Measurements from ENCODE around the gene SMIM17.

Gene SMIM17

DNA sequence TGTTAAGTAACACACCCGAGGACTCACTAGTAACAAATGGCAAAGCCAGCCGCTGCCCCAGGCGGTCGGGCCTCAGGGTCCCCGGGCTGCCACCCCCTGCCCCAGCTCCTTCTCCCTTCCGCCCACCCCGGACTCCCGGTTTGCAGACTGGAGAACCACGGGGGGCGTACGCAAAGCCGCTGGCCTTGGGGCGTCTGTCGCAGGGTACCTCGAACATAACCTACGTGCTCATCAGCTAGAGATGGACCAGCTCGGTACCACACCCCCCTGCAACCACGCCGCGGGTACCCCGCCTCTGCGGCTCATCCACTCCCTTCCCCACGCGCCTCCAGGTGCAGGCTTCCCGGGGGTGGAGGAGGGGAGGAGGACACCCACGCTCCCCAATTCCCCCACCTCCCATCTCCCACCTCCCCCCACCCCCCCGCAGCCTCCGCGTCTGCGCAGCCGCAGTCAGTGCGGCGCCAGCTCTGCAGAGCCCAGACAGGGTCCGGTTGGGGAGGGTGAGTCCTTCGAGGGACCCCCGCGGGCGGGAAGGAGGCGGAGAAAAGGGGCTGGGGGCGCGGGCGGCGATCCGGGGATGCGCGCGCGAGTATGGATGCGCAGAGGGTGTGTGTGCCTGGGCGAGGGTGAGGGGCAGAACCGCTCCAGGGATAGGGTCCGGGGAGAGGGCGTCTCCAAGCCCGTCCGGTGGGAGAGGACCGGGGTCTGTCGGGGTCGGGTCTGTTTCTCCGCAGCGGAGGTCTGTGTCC, at the start of gene SMIM17:
SMIM17 (plus strand) TSS at position 449 of the 749 bp plus-strand sequence. CDS start 2,509 bp downstream, outside the sequence.
- DNase-seq: no peak

DNA sequence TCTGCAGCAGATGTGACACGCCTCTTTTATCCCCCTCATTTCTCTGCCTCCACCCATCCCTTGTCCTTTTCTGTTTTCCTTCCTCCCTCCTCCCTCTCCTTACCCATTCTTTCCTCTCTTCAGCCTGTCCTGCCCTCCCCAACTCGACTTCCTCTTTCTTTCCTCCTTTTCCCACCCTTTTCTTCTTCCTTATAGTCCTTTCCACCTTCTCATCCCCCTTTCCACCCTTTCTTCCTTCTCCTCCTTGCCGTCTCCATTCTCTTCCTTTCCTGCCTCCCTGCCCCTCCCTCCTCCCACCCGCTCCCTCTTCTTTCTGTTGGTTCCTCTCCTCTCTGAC, 48.5 kb upstream of the SMIM17 start:
- no peak for DNase-seq

GRCh38 chr19:56594783-56595547, 48.0 kb upstream of the SMIM17 start, which contains the start of gene ZNF71:
ZNF71 (plus strand) TSS chr19:56595302; CDS start chr19:56601559, 6,257 bp downstream.
- DNase-seq: peak; percentile 76 to 90

DNA sequence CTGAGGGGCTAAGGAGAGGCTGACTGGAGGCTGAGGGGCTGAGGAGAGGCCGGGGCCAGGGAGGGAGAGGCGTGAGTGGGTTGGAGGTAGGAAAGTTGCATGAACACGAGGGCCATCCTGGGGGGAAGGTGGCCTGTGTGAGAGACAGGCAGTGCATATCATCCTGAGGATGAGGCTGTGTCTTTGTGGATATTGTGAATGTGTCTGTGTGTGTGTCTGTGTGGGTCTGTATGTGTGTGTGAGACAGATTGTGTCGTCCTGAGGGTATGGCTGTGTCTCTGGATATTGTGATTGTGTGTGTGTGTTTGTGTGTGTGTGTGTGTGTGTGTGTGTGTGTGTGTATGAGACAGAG, 47.4 kb upstream of the SMIM17 start:
- DNase-seq: no peak

GRCh38 chr19:56596676-56597075, 46.3 kb upstream of the SMIM17 start:
- DNase-seq: no peak

DNA sequence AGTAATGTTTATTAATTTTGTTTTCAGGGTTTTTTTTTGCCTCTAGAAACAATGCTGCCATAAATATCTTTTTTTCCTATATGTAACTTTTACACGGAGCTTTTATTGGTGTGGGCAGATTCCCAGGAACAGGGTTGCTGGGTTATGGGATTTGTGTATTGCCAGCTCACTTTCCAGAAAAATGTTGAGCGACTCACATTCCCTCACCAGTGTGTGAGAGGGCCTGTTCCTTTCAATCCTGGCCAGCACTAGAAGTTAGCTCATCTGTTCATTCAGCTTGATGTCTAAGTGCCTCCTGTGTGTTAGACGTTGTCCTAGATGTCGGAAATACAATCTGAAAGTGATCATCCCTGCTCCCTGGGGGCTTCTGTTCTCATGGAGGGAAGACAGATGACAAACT, 45.3 kb upstream of the SMIM17 start:
- DNase-seq: no peak

GRCh38 chr19:56601375-56601774, 41.6 kb upstream of the SMIM17 start:
- DNase-seq: no peak

DNA sequence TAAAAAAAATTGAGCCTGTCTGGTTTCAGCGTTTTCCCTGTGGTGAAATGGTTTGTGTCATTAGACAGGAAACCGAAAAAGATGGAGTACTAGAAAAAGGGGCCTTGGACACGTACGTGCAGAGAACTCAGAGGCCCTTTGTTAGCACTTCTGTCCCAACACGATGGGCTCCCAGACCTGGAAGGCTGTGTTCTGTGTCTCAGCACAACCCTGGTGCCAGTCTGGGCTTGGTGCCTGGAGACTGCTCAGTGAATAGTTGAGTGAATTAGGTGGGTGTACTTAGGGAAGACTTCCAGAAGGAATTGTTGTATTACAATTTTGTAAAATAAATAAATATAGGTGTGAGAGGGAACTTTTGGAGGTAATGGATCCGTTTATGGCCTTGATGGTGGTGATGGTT, 39.1 kb upstream of the SMIM17 start:
- no peak for DNase-seq

- DNase-seq: no peak
Measured at GRCh38 chr19:56608274-56608964, 34.5 kb upstream of the SMIM17 start.

DNA sequence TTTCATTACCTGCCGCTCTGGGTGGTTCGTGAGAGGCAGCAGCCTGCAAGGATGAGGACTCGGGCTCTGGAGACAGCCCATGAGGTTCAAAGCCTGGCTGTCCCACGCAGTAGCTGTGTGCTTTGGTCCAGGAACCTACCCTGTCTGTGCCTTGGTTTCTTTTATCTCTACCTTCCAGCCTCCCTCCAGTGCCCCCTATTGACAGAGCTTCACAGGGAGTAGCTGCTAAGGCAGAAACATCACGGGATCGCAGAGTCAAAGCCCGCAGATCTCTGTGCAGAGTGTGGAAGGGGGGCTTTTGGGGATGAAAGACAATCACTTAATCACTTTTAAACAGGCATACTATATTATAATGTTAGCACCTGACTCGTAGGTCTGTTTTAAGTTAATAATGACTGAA, 31.7 kb upstream of the SMIM17 start:
- DNase-seq: no peak

DNA sequence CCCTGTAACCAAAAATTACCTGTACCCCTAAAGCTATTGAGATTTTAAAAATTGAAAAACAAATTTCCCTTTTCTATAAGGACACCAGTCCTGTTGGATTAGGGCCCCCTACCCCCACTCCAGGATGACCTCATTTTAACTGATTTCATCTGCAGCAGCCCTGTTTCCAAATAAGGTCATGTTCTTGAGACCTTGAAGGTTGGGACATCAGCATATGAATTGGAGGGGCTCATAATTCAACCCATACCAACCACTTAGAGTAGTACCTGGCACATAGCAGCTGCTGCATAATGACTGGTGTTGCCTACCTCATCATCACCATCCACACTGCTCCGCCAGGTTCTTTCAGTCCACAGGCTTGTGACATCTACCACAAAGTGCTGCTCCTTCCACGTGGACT, 30.2 kb upstream of the SMIM17 start:
- no peak for DNase-seq

DNA sequence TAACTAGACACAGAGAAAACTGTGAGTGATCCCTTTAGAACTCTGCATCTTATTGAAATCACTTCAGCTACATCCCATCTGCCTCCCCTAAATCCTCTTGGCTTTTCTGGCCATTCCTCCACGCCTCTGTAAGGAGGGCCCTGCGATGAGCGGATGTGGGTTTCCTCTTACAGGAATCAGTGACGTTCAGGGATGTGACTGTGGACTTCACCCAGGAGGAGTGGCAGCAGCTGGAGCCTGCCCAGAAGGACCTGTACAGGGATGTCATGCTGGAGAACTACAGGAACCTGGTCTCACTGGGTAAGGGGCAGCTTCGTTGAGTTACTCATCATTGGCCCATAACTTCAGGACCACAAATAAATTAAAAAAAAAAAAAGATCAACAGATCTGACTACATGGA, 29.3 kb upstream of the SMIM17 start:
- no peak for DNase-seq

- no peak for DNase-seq
Measured at GRCh38 chr19:56617531-56617930, 25.4 kb upstream of the SMIM17 start.

- DNase-seq: no peak
Measured at GRCh38 chr19:56619121-56619520, 23.8 kb upstream of the SMIM17 start.

DNA sequence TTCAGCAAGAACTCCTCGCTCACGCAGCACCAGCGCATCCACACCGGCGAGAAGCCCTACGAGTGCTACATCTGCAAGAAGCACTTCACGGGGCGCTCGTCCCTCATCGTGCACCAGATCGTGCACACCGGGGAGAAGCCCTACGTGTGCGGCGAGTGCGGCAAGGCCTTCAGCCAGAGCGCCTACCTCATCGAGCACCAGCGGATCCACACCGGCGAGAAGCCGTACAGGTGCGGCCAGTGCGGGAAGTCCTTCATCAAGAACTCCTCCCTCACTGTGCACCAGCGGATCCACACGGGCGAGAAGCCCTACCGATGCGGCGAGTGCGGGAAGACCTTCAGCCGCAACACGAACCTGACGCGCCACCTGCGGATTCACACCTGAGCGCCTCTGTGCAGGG, 20.6 kb upstream of the SMIM17 start:
- no peak for DNase-seq

- DNase-seq: no peak
Measured at GRCh38 chr19:56623006-56623405, 20.0 kb upstream of the SMIM17 start.

DNA sequence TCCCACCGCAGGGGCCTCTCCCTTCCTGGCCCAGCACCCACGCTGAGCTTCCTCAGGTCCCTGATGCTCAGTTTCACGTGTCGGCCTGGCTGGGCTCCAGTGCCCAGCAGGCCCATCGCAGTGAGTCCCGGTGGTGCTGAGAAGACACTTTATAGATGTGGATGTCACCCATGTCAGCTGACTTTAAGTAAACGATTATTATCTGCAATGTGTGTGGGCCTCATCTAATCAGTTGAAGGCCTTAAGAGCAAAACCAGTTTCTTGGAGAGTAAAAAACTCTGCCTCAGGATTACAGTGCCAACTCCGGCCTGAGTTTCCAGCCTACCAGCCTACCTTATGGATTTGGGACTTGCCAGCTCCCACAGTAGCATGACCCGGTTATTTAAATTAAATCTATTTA, 17.3 kb upstream of the SMIM17 start:
- no peak for DNase-seq

DNA sequence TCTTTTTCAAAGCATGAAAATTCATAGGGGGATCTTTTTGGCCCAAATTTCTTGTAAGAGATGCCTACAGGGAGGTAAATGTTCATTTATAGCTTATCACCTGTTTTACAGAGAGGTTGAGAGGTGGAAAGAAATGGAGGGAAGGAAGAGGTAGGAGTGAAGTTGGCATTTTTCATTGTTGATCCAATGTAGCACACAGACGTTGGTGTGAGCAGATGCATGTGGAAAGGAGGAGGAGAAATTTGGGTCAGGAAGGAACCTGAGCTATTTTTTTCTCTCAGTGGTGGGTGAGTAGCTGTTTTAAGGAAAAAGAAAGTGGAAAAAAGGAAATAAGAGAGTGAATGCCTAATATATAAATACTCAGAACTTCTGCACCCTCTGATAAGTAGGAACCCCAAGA, 9.9 kb upstream of the SMIM17 start:
- no peak for DNase-seq

DNA sequence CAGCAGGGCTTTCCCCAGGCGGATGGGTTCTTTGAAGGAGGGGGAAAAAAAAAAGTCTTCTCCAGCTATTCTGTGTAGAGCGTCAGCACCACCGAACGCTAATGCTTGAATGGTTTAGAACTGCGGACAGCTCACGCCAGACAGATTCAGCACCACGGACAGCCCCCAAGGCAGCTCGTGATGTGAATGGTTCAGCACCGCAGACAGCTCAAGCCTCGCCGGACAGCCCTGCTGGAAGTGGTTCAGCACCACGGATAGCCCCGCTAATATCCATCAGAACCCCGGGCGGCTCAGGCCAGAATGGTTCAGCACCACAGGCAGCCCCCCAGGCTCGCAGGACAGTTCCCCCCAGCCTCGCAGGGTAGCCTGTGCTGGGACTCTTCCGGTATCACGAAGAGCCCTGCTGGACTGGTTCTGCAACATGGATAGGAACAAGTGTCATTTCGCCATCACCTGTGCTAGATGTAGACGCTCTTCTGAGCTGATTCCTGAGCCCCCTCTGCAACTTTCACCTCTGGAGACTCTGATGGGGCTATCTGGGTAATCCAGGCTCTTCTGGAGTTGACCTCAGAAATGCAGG, 4.9 kb upstream of the SMIM17 start:
- DNase-seq: peak; percentile 21 to 27

- no peak for DNase-seq
Measured at GRCh38 chr19:56639217-56639616, 3.7 kb upstream of the SMIM17 start.

DNA sequence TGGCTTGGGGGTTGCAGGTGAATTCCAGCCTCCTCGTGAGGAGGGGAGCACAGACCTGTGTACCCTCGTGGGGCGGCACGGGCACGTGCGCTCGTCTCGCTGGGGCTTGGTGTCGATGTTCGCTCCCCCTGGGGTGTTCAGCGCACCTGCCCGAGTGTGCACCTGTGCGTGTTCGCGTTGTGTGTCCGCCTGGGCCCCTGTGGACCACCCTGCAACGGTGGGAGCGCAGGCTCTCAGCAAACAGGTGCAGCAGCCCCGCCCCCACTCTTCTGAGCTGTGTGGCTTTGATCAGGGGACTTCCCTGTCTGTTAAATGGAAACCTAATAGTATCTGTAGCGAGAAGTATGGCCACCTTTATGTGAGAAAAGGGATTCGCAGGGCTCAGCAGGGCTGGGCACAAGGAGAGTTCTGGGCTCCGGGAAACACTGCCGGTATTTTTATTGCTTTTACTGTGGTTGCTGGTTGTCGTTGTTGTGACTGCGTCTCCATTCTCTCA, 549 bp downstream of the SMIM17 start:
- DNase-seq: no peak

DNA sequence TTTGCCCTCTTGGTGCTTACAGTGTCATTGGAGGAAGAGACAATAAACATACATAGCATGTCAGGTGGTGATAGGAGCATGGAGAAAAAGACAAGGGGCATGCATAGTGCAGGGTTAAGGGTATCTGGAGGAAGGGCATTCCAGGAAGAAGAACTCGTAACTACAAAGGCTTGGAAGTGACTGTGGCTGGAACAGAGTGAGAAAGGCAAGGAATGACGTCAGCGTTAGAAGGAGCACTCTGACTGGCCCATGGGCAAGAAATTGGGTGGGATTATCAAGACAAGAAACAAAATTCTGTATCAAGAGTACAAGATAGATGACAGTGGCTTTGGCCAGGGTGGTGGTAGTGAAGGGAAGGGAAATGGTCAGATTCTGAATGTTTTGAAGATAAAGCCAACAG, 11.2 kb downstream of the SMIM17 start:
- no peak for DNase-seq

DNA sequence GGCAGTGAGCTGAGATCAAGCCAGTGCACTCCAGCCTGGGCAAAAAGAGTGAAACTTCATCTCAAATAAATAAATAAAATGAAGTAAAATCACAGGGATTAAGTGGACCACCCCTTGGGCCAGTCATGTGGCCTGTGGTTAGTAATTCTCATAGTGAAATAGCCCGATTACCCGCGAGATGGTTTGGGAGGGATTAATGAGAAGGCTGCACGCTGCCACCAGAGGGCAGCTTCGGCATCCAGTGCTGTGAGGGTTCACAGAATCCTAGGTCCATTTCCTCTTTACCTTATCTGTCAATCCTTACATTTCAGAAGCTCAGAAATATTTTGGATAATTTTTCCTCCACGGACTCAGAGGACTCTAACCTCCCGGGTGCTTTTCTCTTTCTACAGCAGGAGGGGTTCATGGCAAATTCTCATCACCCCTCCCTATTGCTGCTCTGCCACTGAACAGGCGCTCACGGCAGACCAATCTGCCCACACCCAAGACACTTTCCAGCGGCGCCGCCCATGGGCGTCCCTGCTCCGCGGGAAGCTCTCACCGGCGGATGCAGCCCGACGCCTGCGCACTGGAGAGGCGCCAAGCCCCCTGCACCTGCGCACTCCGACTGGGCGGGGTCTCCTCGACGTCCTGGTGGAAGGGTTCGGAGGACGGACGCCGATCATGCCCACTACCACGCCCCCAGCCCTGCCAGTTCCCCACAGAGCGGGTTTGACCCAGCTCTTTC, 17.6 kb downstream of the SMIM17 start:
- DNase-seq: no peak
